Breast epithelium (tissue), 4 donors: ENCODE measurements around the gene CRYBG3. TPM values are rescaled to one million over a fixed set of nuclear protein-coding genes. Genes with fewer than 3 reads are reported as not detected.
A peak's percentile ranks its signal among the peaks of the same experiment; 100 is the strongest.

ENCODE experiments used
- DNase-seq, 2 donors: peaks; one replicate each; pipeline ENCODE4 v3.0.0-alpha.2; 2019; ENCODE audit warnings: low spot score in 2 of 2
- H3K27ac ChIP-seq, 2 donors: fragments of 200-600 bp; sonication (generic) in 1 of 2; one replicate each; pipeline ENCODE4 v1.5.1; 2016 to 2019; ENCODE audit warnings: mild to moderate bottlenecking in 1 of 2
- H3K27me3 ChIP-seq, 2 donors: fragments of 200-600 bp; sonication (generic) in 1 of 2; one replicate each; pipeline versions ENCODE4 v1.5.1 to v1.6.0; 2017 to 2019; ENCODE audit warnings: control low read depth in 1 of 2, mild to moderate bottlenecking in 1 of 2
- H3K36me3 ChIP-seq: fragments of 200-600 bp; one replicate; pipeline ENCODE4 v1.5.1; 2019
- H3K4me1 ChIP-seq, 2 donors: fragments of 200-600 bp; sonication (generic); one replicate each; pipeline ENCODE4 v1.5.1; 2016 to 2019; ENCODE audit warnings: control low read depth in 1 of 2
- H3K4me3 ChIP-seq, 3 donors: fragments of 200-600 bp; sonication (generic); 1 replicate in 2 of 3; 2 replicates in 1 of 3; pipeline ENCODE4 v1.5.1; 2016 to 2019; ENCODE audit warnings: mild to moderate bottlenecking in 3 of 3, moderate library complexity in 2 of 3
- H3K9me3 ChIP-seq, 2 donors: fragments of 200-600 bp; sonication (generic) in 1 of 2; one replicate each; pipeline ENCODE4 v1.5.1; 2016 to 2019; ENCODE audit warnings: control low read depth in 1 of 2
- POLR2A ChIP-seq: fragments of 450-650 bp; IDR thresholded peaks from one replicate; pipeline ENCODE4 v1.6.1; 2016; ENCODE audit warnings: antibody characterized with exemption, mild to moderate bottlenecking, moderate library complexity
- POLR2AphosphoS5 ChIP-seq, 3 donors: sonication (generic); formaldehyde crosslinking; IDR thresholded peaks; one replicate each; pipeline ENCODE4 v1.6.1; 2017; ENCODE audit warnings: antibody characterized with exemption in 3 of 3
- intact Hi-C: fragments of 100-400 bp; cut with DNase I; formaldehyde crosslinking; loops from one replicate; pipeline ENCODE4 v1.15.1; 2023; ENCODE audit warnings: low total_unique reads
- total RNA-seq, 3 donors: library from RNA; depleted of rRNA; stranded (reverse); fragments of >200 nt; gene quantifications; one replicate each; pipeline ENCODE4 v1.1.0, GENCODE V29; 2016
- TF ChIP-seq, protein P1 (sequence below), 3 donors: fragments of 450-650 bp; IDR thresholded peaks; one replicate each; pipeline ENCODE4 v1.5.1; 2016 to 2017; ENCODE audit warnings: antibody characterized with exemption in 3 of 3, mild to moderate bottlenecking in 3 of 3, moderate library complexity in 3 of 3

The CRYBG3 gene
- total RNA-seq, 3 donors from 2014 or later, result 25.5 to 37.9 (median 28.5) TPM

DNA sequence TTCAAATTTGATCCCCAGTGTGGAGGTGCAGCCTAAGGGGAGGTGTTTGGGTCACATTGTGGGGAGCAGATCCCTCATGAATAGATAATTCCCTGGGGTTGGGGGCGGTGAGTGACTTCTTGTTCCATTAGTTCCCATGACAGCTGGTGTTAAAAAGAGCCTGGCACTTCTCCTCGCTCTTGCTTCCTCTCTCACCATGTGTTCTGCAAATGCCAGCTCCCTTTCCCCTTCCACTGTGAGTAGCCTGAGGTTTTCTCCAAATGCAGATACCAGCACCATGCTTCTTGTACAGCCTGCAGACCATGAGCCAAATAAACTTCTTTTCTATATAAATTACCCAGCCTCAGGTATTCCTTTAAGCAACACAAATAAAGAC, 127.3 kb downstream of the CRYBG3 start:
- DNase-seq, result no peak

DNA sequence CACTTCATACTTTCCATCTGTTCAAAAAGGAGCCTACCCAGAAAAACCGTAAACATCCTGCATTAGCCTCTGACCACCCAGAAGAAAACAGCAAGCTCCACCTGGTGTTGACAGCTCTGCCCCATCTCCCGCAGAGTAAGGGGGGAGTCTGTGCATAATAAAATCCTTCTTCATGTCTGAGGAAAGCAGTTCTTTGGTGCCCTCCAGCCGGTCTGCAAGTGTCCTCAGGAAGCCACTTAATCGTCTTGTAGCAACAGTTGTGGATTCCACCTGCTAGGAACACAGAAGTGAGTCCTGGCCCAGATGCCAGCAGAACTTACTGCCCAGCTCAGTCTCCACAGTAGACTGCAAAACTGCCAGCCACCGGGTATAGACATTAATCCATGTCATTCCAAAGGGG, 127.9 kb downstream of the CRYBG3 start:
- Histone ChIP-seq H3K9me3 (no peaks in the 10 kb centered on the region), H3K27me3 (no peaks in the 10 kb centered on the region), H3K4me3 (no peak overlapping the region), H3K4me1 (no peaks in the 10 kb centered on the region), H3K27ac (no peak overlapping the region), H3K36me3 (no peaks in the 10 kb centered on the region)
- no peak for DNase-seq
- intact Hi-C loops, result no loop called here
- TF ChIP-seq POLR2A, result no peak
- TF ChIP-seq POLR2AphosphoS5 (IDR thresholded peaks at IDR 0.05), result no peak
- TF ChIP-seq, protein P1, sequence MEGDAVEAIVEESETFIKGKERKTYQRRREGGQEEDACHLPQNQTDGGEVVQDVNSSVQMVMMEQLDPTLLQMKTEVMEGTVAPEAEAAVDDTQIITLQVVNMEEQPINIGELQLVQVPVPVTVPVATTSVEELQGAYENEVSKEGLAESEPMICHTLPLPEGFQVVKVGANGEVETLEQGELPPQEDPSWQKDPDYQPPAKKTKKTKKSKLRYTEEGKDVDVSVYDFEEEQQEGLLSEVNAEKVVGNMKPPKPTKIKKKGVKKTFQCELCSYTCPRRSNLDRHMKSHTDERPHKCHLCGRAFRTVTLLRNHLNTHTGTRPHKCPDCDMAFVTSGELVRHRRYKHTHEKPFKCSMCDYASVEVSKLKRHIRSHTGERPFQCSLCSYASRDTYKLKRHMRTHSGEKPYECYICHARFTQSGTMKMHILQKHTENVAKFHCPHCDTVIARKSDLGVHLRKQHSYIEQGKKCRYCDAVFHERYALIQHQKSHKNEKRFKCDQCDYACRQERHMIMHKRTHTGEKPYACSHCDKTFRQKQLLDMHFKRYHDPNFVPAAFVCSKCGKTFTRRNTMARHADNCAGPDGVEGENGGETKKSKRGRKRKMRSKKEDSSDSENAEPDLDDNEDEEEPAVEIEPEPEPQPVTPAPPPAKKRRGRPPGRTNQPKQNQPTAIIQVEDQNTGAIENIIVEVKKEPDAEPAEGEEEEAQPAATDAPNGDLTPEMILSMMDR (IDR thresholded peaks at IDR 0.05), result no peak

More for the DNA sequence above, 127.3 kb downstream of the CRYBG3 start:
- H3K27me3 ChIP-seq, result no peaks in the 10 kb centered on the region
- TF ChIP-seq POLR2A (no peak), POLR2AphosphoS5 (IDR thresholded peaks at IDR 0.05) (no peak)
- TF ChIP-seq, protein P1 (IDR thresholded peaks at IDR 0.05), result no peak
- no peak overlapping the region for H3K27ac ChIP-seq
- H3K4me1 ChIP-seq, result no peaks in the 10 kb centered on the region
- no peaks in the 10 kb centered on the region for H3K36me3 ChIP-seq
- no peaks in the 10 kb centered on the region for H3K9me3 ChIP-seq
- H3K4me3 ChIP-seq, result no peak overlapping the region
- intact Hi-C loops, result no loop called here

DNA sequence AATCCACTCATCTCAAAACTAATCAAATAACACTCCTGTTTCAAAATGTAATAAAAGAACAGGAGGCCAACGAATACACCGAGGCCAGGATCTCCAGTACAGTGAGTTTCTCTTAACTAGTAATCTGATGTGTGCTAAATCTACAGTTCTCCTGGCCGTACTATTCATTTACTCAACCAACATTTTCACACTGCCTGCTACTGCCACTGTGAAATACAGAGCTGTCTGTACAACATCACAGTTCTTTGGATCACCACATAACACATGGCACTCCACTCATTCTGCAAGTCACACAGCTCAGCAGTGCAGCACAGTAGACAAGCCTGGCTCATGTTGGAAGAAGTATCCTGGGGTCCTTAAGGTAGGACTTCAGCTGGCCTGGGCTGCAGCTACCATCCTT, 128.5 kb downstream of the CRYBG3 start:
- Histone ChIP-seq H3K27ac (no peak overlapping the region), H3K36me3 (no peaks in the 10 kb centered on the region), H3K9me3 (no peaks in the 10 kb centered on the region), H3K4me1 (no peaks in the 10 kb centered on the region), H3K4me3 (no peak overlapping the region), H3K27me3 (no peaks in the 10 kb centered on the region)
- TF ChIP-seq POLR2A (no peak), POLR2AphosphoS5 (IDR thresholded peaks at IDR 0.05) (no peak)
- TF ChIP-seq, protein P1 (IDR thresholded peaks at IDR 0.05), result no peak
- intact Hi-C loops, result no loop called here
- no peak for DNase-seq

DNA sequence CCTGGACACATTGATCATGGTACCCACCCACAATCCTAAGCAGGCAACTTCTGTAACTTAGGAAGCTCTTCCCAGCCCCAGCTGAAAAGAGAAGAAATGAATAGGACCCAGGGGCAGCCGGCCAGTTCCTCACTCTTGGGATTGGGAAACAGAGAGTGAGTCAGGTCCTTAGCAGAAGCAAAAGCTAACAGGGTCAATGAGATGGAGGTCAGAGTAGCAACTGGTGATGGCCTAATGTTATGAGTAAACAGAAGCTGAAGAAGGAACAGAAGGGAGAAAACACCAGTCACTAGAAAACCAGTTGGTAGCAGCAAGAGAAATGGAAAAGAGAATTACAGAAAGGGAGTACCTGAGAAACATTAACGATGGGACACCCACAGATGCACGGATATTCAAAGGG, 130.5 kb downstream of the CRYBG3 start:
- Histone ChIP-seq H3K9me3 (no peaks in the 10 kb centered on the region), H3K36me3 (no peaks in the 10 kb centered on the region), H3K27ac (peak overlapping the region in 1 of 2 donors; percentile 36), H3K4me3 (no peak overlapping the region), H3K27me3 (no peaks in the 10 kb centered on the region), H3K4me1 (no peaks in the 10 kb centered on the region)
- intact Hi-C loops, result no loop called here
- TF ChIP-seq POLR2AphosphoS5 (IDR thresholded peaks at IDR 0.05) (no peak), POLR2A (no peak)
- TF ChIP-seq, protein P1 (IDR thresholded peaks at IDR 0.05), result no peak
- no peak for DNase-seq

DNA sequence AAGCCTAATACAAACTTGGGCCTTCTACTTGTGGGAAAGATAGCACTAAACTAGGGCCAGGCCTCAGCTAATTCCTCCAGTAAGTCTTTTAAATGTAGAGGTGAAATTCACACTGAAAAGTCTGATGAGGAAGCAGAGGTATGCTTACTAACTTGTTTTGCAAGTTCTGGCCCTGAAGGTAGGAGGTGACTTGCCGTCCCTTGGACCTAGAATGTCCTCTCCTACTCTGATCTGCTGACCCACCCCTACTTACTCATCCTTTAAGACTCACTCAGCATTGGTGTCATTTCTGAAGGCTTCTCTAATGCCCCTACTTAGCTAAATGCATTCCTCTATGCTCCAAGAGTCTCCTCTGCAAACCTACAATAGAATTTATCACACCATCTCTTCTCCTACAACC, 131.1 kb downstream of the CRYBG3 start:
- no peaks in the 10 kb centered on the region for H3K9me3 ChIP-seq
- no peaks in the 10 kb centered on the region for H3K4me1 ChIP-seq
- peak overlapping the region in 1 of 2 donors; percentile 36 for H3K27ac ChIP-seq
- intact Hi-C loops, result no loop called here
- no peak for TF ChIP-seq POLR2A
- no peak for TF ChIP-seq POLR2AphosphoS5 (IDR thresholded peaks at IDR 0.05)
- TF ChIP-seq, protein P1 (IDR thresholded peaks at IDR 0.05), result no peak
- H3K4me3 ChIP-seq, result no peak overlapping the region
- no peaks in the 10 kb centered on the region for H3K27me3 ChIP-seq
- no peaks in the 10 kb centered on the region for H3K36me3 ChIP-seq
- DNase-seq, result no peak
